ENCODE measurements around the gene KY.
A peak's percentile ranks its signal among the peaks of the same experiment; 100 is the strongest.

Gene KY

DNA sequence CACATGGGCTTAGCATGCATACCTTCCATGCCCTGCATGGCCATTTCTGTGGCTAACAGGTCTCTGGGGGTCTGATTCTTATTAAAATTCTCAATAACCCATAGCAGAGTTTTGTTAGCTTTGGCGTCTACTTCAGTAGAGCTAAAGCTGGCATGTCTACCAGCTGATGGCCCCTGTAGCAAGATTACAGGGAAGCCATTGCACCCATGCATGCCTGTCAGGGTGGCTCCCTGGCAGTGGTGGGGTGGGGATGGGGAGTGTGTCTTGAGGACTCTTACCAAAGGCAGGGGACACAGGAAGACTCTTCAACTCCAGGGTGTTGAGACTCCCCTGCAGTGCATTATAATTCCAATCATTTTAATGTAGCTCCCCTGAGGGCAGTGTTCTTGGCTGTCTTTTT lies 4.7 kb downstream of the KY start:
- no peak for DNase-seq (ENCODE audit: low spot score)

DNA sequence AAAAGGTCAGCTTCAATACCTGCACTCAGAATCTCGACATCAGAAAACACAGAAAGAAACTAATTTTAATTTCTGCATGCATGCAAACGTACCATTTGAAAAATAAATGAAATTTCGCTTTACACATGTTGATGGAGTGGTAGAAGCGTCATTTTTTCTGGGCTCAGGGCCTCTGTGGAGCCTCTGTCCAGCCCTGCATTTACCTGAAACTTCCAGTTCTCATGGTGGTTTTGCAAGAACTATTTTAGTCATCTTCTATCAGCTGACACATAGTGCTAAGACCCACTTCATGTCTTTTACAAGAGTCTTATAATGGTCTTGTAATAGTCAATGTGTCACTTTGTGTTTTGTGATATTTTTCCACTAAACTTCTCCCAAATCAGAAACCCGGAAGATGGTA lies 5.3 kb downstream of the KY start:
- DNase-seq (ENCODE audit: low spot score), result no peak

DNA sequence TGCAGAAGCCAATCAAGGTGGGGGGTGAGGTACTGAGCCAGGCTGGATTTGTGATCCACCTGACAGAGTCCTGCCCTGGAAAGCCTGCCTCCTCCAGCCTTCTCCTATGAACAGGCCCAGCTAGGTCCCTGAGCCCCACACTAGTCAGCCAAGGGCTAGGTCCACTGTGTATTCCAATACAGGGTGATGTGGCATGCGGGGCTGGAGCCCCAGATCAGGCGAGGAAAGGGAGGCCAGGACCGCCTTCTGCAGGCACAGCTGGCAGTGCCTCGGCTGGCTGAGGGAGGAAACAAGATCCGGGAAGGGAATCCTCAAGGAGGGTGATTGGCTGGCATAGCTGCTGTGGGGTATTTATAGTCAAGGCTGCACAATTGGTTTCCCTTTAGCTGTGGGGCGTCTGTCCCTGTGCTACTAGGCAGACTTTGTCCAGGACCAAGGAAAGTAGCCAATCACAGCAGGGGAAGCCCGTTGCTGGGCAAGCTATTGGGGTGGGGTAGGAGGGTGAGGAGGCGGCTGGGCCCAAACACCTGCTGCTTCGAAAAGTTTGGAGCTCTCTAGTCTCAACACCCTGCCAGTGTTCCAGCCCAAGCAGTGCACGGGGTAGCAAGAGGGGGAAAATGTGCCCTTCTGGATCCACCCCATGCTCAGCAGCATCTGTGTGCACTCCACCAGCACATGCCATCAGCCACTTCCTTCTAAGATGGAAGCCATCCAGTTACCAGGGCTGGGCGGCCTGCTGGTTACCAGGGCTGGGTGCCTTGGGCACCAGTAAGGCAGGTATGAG lies 5.9 kb downstream of the KY start:
- no peak for DNase-seq (ENCODE audit: low spot score)

DNA sequence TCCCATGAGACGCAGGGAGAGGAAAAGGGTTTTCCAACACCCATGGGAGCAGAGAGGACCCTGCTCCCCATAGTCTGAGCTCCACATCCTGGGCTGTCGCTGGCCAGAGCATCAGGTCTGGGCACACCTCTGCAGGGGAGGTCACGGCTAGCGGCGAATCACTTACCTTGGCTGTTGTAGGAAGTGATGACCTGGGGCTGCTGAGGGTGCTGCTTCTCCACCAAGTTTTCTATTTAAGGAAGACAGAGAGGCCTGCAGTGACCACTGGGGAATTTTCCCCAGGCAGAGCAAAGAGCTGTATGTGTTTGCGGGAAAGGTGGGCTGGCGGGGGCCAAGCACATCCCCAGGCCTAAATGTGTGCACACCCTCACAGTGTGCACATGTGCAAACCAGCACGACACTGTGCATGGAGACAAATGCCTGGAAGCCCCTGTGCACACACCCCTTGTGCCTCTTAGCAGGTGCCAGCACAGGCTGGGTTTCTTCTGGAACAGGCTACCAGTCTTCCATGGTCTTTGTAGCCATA lies 7.6 kb downstream of the KY start:
- DNase-seq (ENCODE audit: low spot score), result no peak

GRCh38 chr3:134642445-134643149 lies 8.2 kb downstream of the KY start:
- DNase-seq (ENCODE audit: low spot score), result no peak

DNA sequence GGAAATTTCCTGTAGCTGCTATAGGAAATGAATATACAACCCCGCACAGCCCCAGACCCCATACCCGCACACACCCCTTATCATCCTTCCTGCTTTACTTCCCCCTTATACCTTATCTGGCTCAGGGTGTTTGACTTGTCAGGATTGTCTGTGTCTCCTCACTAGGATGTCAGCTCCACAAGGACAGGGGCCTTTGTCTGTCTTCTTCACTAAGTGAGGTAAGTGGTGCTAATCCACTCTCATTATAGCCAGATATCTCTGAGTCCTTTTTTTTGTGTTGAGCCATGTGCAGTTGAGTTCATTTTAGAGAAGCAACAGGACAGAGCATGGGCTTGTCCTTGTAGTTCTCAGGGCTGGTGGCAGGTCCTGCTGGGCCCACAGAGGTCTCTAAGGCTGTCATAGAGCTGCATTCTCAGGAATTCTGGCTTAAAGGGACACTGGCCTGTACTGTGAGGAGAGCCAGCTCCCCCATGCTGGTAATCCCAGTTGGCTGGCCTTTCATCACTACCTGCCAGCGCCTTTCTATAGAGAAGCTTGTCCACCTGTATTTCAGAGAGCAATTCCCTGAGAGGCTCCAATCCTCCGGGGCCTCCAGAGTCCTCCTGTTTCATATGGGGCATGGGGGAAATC lies 9.0 kb downstream of the KY start:
- DNase-seq (ENCODE audit: low spot score), result peak; percentile 86

- DNase-seq (ENCODE audit: low spot score), result peak; percentile 94
These were observed 9.9 kb downstream of the KY start for GRCh38 chr3:134640872-134641470.

- DNase-seq (ENCODE audit: low spot score), result no peak
These were observed 10.4 kb downstream of the KY start for GRCh38 chr3:134640378-134640777.

DNA sequence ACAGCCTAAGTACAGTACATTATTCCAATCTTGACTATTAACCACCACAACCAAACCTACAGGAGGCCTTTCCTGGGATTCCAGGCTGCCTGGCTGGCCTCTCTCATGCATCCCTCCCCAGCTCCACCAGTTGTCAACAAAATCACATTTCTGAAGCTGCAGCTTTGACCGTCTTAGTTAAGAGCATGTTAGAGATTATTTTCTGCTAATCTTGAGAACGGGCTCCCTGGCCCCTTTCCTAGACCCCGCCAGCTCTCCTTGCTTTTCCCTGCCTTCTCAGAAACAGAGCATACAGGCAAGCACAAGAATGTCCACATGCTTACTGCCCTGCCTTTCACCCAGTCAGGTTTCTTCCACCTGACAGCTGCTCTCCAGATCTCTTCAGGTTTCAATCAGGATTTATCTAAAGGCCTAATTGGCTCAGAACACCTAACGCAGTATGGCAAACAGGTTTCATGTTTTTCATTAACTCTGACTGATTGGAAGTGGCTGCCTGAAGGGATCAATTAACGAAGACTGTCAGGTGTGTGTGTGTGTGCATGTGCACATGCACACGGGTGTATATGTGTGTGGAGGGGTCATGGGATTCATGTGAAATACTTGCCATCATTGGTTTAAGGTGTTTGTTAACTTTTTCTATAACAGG lies 12.3 kb downstream of the KY start:
- no peak for DNase-seq (ENCODE audit: low spot score)

- DNase-seq (ENCODE audit: low spot score), result no peak
These were observed 14.4 kb downstream of the KY start for GRCh38 chr3:134636406-134636805.

DNA sequence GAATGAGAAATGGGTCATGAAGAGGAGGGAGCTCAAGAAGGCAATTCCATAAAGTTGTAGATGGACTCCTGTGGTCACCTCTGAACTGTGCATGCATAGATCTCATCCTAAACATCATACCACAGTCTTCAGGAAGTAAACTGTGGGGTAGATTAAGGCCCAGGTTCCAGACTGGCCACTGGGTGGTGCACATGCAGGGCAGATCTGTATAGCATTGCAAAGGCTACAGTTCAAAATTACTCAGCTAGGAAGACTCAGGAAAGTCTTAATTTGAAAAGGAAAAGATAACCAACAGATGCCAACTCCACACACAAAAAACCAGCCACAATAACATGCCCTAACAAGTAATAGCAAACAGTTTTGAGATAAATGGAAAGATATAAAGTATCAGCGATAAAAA lies 20.3 kb downstream of the KY start:
- DNase-seq (ENCODE audit: low spot score), result no peak

GRCh38 chr3:134628884-134629283 lies 21.9 kb downstream of the KY start:
- no peak for DNase-seq (ENCODE audit: low spot score)

- DNase-seq (ENCODE audit: low spot score), result no peak
These were observed 23.0 kb downstream of the KY start for GRCh38 chr3:134627831-134628230.

DNA sequence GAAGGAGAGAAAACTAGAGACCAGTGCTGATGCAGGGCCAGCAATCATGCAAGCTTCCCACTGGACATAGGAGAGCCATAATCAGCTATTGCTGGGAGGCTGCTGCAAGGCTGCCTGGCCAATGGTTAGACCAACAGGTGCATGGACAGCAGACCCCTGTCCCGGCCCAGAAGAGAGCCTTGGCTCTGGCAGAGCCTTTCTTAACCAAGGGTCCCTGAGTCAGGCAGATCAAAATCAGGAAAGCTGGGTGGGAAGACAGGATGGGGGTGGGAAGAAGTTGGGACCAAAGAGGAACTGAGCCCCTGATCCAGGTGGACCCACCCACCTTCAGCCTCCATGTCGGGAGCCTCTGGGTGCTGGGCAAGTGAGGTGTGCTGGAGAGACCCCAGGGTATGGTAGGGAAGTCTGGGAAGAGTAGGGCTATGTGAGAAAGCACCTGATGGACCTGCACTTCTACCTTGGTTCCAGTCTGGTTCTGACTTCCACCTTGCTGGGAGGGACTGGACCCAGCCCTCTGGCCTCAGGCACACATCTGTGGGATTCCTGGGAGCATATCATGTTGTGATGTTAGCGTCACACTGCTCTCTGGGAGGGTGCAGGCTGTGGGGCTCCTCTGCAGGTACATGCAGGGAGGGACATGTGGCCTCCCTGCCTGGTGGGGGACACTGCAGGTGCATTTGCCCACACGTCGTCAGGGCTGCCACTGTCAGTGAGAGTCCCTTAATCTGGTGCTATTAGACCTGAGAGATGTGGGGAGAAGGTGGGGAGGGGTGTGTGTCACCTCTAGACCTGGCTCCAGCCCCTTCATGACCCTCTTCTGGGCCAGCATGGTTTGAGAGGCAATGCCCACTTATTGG lies 24.7 kb downstream of the KY start:
- no peak for DNase-seq (ENCODE audit: low spot score)

GRCh38 chr3:134625462-134625861 lies 25.4 kb downstream of the KY start:
- DNase-seq (ENCODE audit: low spot score), result no peak

- DNase-seq (ENCODE audit: low spot score), result no peak
These were observed 26.1 kb downstream of the KY start for GRCh38 chr3:134624537-134625287.

- no peak for DNase-seq (ENCODE audit: low spot score)
These were observed 27.1 kb downstream of the KY start for GRCh38 chr3:134623615-134624245.

GRCh38 chr3:134622806-134623365 lies 27.9 kb downstream of the KY start:
- DNase-seq (ENCODE audit: low spot score), result no peak

DNA sequence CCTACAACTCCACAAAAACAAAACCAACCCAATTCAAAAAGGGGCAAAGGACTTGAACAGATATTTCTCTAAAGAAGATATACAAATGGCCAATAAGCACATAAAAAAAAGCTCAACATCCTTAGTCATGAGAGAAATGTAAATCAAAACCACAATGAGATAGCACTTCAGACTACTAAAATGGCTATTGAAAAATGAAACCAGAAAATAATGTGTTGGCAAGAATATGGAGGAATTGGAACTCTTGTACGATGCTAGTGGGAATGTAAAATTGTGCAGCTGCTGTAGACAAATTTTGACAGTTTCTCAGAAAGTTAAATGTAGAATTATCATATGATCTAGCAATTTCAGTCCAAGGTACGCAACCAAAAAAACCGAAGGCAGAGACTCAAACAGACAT lies 29.0 kb downstream of the KY start:
- no peak for DNase-seq (ENCODE audit: low spot score)

Data from SK-N-DZ (cell line).